Loucy (cell line): ENCODE data around the gene RPTOR.

Experiments
- CTCF ChIP-seq: fragments of 200-600 bp; sonication (generic); conservative IDR thresholded peaks from 2 replicates; pipeline ENCODE4 v1.5.1; 2014; ENCODE audit warnings: mild to moderate bottlenecking, antibody characterized with exemption, low read length
- EZH2phosphoT487 ChIP-seq: fragments of 200-600 bp; IDR thresholded peaks from 2 replicates; pipeline ENCODE4 v1.6.1; 2018; ENCODE audit warnings: antibody characterized with exemption, mild to moderate bottlenecking, moderate library complexity, borderline replicate concordance

- no peak for TF ChIP-seq CTCF
- TF ChIP-seq EZH2phosphoT487: no peak
Measured at GRCh38 chr17:80886641-80887573, 342.3 kb downstream of the RPTOR start.
